ENCODE data around the gene FAM135A. TPM values are rescaled to one million over a fixed set of nuclear protein-coding genes. Genes with fewer than 3 reads are reported as not detected.

The FAM135A gene
- total and polyA plus RNA-seq, 4 donors: 2.7 to 15.6 (median 5.8) TPM

GRCh38 chr6:70388814-70389213, 24.5 kb upstream of the FAM135A start (continued):
- TF ChIP-seq CTCF (IDR thresholded peaks at IDR 0.05; ENCODE audit: low read depth, low read length, missing input control) (no peak), RAD21 (IDR thresholded peaks at IDR 0.05) (no peak), YY1 (IDR thresholded peaks at IDR 0.05) (no peak)

- H3K9me3 ChIP-seq (ENCODE audit: control insufficient read depth in 4 of 4, low read length in 3 of 4): no peaks in the 10 kb centered on the region
- H3K36me3 ChIP-seq (ENCODE audit: control insufficient read depth in 4 of 4, insufficient read depth in 3 of 4, low read depth in 1 of 4, low read length in 3 of 4): no peaks in the 10 kb centered on the region
- TF ChIP-seq HNF4A (conservative IDR thresholded peaks at IDR 0.05) (no peak), FOXA1 (IDR thresholded peaks at IDR 0.05) (no peak), EGR1 (IDR thresholded peaks at IDR 0.05; ENCODE audit: low read depth in 2 of 2) (no peak), GABPA (IDR thresholded peaks at IDR 0.05 in 1 of 2, conservative IDR thresholded peaks at IDR 0.05 in 1 of 2) (no peak), HNF4G (IDR thresholded peaks at IDR 0.05) (no peak), RXRA (IDR thresholded peaks at IDR 0.05) (no peak), REST (IDR thresholded peaks at IDR 0.05) (no peak), CTCF (IDR thresholded peaks at IDR 0.05; ENCODE audit: low read depth, low read length, missing input control) (no peak), SP1 (IDR thresholded peaks at IDR 0.05) (no peak), FOXA2 (IDR thresholded peaks at IDR 0.05) (no peak), TAF1 (conservative IDR thresholded peaks at IDR 0.05) (no peak), YY1 (IDR thresholded peaks at IDR 0.05) (no peak), ATF3 (IDR thresholded peaks at IDR 0.05) (no peak)
- peaks cover 0 to 7% (median 0%) of the 10 kb centered on the region in 4 donors for H3K27me3 ChIP-seq (ENCODE audit: control insufficient read depth in 4 of 4, insufficient read depth in 4 of 4, low read length in 3 of 4)
- no peak overlapping the region for H3K27ac ChIP-seq (ENCODE audit: low read depth in 1 of 2, low read length in 2 of 2)
- no peaks in the 10 kb centered on the region for H3K4me1 ChIP-seq (ENCODE audit: control insufficient read depth in 4 of 4, insufficient read depth in 4 of 4, low read length in 3 of 4)
- H3K4me3 ChIP-seq (ENCODE audit: low read depth in 1 of 3, low read length in 3 of 3): no peak overlapping the region
- H3K9ac ChIP-seq (ENCODE audit: low read depth in 1 of 2, low read length in 2 of 2): no peak overlapping the region
- no peak for DNase-seq (ENCODE audit: low spot score)
These were observed 24.0 kb upstream of the FAM135A start for GRCh38 chr6:70389261-70389660.

All from liver (tissue), 9 donors.